WTC11 (cell line): Measurements from ENCODE around the gene CHST3. TPM values are rescaled to one million over a fixed set of nuclear protein-coding genes. Genes with fewer than 3 reads are reported as not detected.

Experiments
- ATAC-seq: fragments of 200-7000 bp; cut with Tn5 transposase; 2 replicates; pipeline ENCODE4 v1.10.0; 2021; ENCODE audit warnings: mild to moderate bottlenecking, moderate library complexity
- CTCF ChIA-PET: fragments of 300-600 bp; sonication (Branson Sonifier 250); formaldehyde crosslinking; loops from one replicate; lab custom pipeline; 2021; ENCODE audit warnings: antibody characterized with exemption; lab: Charles Lee
- POLR2A ChIA-PET: fragments of 350-600 bp; sonication (Branson Sonifier 250); formaldehyde crosslinking; loops from one replicate; lab custom pipeline; 2021; ENCODE audit warnings: antibody characterized with exemption; lab: Charles Lee
- DNase-seq: peaks from one replicate; pipeline ENCODE4 v3.0.0; 2021; ENCODE audit warnings: low spot score
- H3K27ac Mint-ChIP-seq: 2 replicates; pipeline ENCODE4 v1.8.0; 2021; ENCODE audit warnings: mixed read lengths
- H3K27me3 Mint-ChIP-seq: 2 replicates; pipeline ENCODE4 v1.8.0; 2021; ENCODE audit warnings: low read depth, mild to moderate bottlenecking, moderate library complexity, mixed read lengths
- H3K36me3 Mint-ChIP-seq: 2 replicates; pipeline ENCODE4 v1.8.0; 2021; ENCODE audit warnings: mixed read lengths
- H3K4me1 Mint-ChIP-seq: 2 replicates; pipeline ENCODE4 v1.8.0; 2022; ENCODE audit warnings: mixed read lengths
- H3K4me3 Mint-ChIP-seq: 2 replicates; pipeline ENCODE4 v1.8.0; 2021; ENCODE audit warnings: mild to moderate bottlenecking, moderate library complexity, mixed read lengths
- H3K9me3 Mint-ChIP-seq: 2 replicates; pipeline ENCODE4 v1.8.0; 2021; ENCODE audit warnings: mixed read lengths
- ATF3 ChIP-seq: sonication (generic); formaldehyde crosslinking; conservative IDR thresholded peaks from 2 replicates; pipeline ENCODE4 v1.8.1; 2022; ENCODE audit warnings: mild to moderate bottlenecking, missing genetic modification reagents
- ATF6 ChIP-seq: sonication (generic); formaldehyde crosslinking; IDR thresholded peaks from 2 replicates; pipeline ENCODE4 v1.8.1; 2023; ENCODE audit warnings: mild to moderate bottlenecking, missing genetic modification reagents
- CBFB ChIP-seq: sonication (generic); formaldehyde crosslinking; IDR thresholded peaks from 2 replicates; pipeline ENCODE4 v1.8.1; 2022; ENCODE audit warnings: mild to moderate bottlenecking, low read depth, missing genetic modification reagents
- E2F4 ChIP-seq: sonication (generic); formaldehyde crosslinking; IDR thresholded peaks from 2 replicates; pipeline ENCODE4 v1.8.1; 2022; ENCODE audit warnings: low read depth, mild to moderate bottlenecking, moderate library complexity, missing genetic modification reagents, borderline replicate concordance
- ESRRA ChIP-seq: sonication (generic); formaldehyde crosslinking; IDR thresholded peaks from 2 replicates; pipeline ENCODE4 v1.8.1; 2022; ENCODE audit warnings: mild to moderate bottlenecking, missing genetic modification reagents, borderline replicate concordance
- GABPB1 ChIP-seq: sonication (generic); formaldehyde crosslinking; IDR thresholded peaks from 2 replicates; pipeline ENCODE4 v1.8.1; 2023; ENCODE audit warnings: mild to moderate bottlenecking, missing genetic modification reagents
- GTF2I ChIP-seq: fragments of 250-450 bp; sonication (Bioruptor Pico); conservative IDR thresholded peaks from 2 replicates; pipeline ENCODE4 v1.4.0; 2021; ENCODE audit warnings: mild to moderate bottlenecking
- HMGXB4 ChIP-seq: sonication (generic); formaldehyde crosslinking; IDR thresholded peaks from 2 replicates; pipeline ENCODE4 v1.8.1; 2023; ENCODE audit warnings: mild to moderate bottlenecking, moderate library complexity, missing genetic modification reagents
- IRF1 ChIP-seq: sonication (generic); formaldehyde crosslinking; IDR thresholded peaks from 2 replicates; pipeline ENCODE4 v1.8.0; 2023; ENCODE audit warnings: missing genetic modification reagents
- MAX ChIP-seq: sonication (generic); formaldehyde crosslinking; IDR thresholded peaks from 2 replicates; pipeline ENCODE4 v1.8.0; 2022; ENCODE audit warnings: mild to moderate bottlenecking, missing genetic modification reagents
- MXD4 ChIP-seq: fragments of 250-450 bp; sonication (Bioruptor Pico); IDR thresholded peaks from 2 replicates; pipeline ENCODE4 v1.8.0; 2021; ENCODE audit warnings: mild to moderate bottlenecking, moderate library complexity, borderline replicate concordance
- NFATC4 ChIP-seq: fragments of 250-450 bp; sonication (Bioruptor Pico); IDR thresholded peaks from 2 replicates; pipeline ENCODE4 v1.9.0; 2021; ENCODE audit warnings: mild to moderate bottlenecking
- SP1 ChIP-seq: sonication (generic); formaldehyde crosslinking; conservative IDR thresholded peaks from 2 replicates; pipeline ENCODE4 v1.8.1; 2022; ENCODE audit warnings: missing genetic modification reagents
- ZBTB43 ChIP-seq: sonication (generic); formaldehyde crosslinking; IDR thresholded peaks from 2 replicates; pipeline ENCODE4 v1.8.1; 2023; ENCODE audit warnings: mild to moderate bottlenecking, missing genetic modification reagents
- ZNF425 ChIP-seq: fragments of 250-450 bp; sonication (Bioruptor Pico); conservative IDR thresholded peaks from 2 replicates; pipeline ENCODE4 v1.9.0; 2021; ENCODE audit warnings: mild to moderate bottlenecking
- ZSCAN18 ChIP-seq: fragments of 250-450 bp; sonication (Bioruptor Pico); IDR thresholded peaks from 2 replicates; pipeline ENCODE4 v2.1.2; 2022; ENCODE audit warnings: mild to moderate bottlenecking, moderate library complexity
- total RNA-seq: library from RNA; stranded (reverse); gene quantifications from 3 replicates; pipeline ENCODE4 v1.2.3, GENCODE V29; 2021
- TF ChIP-seq, protein P1 (sequence below): sonication (generic); formaldehyde crosslinking; conservative IDR thresholded peaks from 2 replicates; pipeline ENCODE4 v1.8.1; 2023; ENCODE audit warnings: mild to moderate bottlenecking, low read depth, missing genetic modification reagents, moderate library complexity

Gene CHST3
- total RNA-seq, 1 experiment from 2014 or later: 7.0 TPM

DNA sequence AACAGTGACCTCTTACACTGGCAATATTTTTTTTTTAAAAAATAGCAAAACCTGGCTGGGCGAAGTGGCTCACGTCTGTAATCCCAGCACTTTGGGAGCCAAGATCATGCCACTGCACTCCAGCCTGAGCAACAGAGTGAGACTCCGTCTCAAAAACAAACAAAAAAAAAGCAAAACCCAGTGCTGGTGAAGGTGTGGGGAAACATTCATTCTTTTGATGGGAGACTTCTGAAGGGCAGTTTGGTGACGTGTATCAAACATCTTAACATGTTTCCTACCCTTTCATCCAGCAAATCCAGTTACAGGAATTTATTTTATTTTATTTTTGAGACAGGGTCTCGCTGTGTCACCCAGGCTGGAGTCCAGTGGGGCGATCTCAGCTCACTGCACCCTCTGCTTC lies 58.0 kb downstream of the CHST3 start (continued):
- TF ChIP-seq MAX (CRISPR knock-in tag): no peak
- TF ChIP-seq SP1 (CRISPR knock-in tag): no peak
- TF ChIP-seq ESRRA (CRISPR knock-in tag): no peak
- TF ChIP-seq ZSCAN18: no peak
- TF ChIP-seq HMGXB4: no peak
- no peak for TF ChIP-seq CBFB
- no peak for TF ChIP-seq ZNF425 (CRISPR knock-in tag)
- no peak for TF ChIP-seq GTF2I
- no peak for TF ChIP-seq E2F4 (CRISPR knock-in tag)

GRCh38 chr10:72024596-72024995 lies 60.4 kb downstream of the CHST3 start:
- H3K4me1 Mint-ChIP-seq: peaks cover 2% of the 10 kb centered on the region; the same call in 1 of the 2 replicates
- no peak for DNase-seq
- H3K27ac Mint-ChIP-seq: no peak overlapping the region
- ChIA-PET CTCF (interaction anchor here (1.2 to 2.4 kb wide), 2 partner anchors 24 to 128 kb away, joined by 3 to 10 read pairs; no protein-coding TSS in a partner anchor), POLR2A (no interaction called here)
- H3K36me3 Mint-ChIP-seq: no peaks in the 10 kb centered on the region
- H3K9me3 Mint-ChIP-seq: no peaks in the 10 kb centered on the region
- ATAC-seq: no peak
- H3K27me3 Mint-ChIP-seq: no peaks in the 10 kb centered on the region
- no peak overlapping the region for H3K4me3 Mint-ChIP-seq
- no peak for TF ChIP-seq IRF1 (CRISPR knock-in tag)
- TF ChIP-seq ATF3: no peak
- TF ChIP-seq, protein P1, sequence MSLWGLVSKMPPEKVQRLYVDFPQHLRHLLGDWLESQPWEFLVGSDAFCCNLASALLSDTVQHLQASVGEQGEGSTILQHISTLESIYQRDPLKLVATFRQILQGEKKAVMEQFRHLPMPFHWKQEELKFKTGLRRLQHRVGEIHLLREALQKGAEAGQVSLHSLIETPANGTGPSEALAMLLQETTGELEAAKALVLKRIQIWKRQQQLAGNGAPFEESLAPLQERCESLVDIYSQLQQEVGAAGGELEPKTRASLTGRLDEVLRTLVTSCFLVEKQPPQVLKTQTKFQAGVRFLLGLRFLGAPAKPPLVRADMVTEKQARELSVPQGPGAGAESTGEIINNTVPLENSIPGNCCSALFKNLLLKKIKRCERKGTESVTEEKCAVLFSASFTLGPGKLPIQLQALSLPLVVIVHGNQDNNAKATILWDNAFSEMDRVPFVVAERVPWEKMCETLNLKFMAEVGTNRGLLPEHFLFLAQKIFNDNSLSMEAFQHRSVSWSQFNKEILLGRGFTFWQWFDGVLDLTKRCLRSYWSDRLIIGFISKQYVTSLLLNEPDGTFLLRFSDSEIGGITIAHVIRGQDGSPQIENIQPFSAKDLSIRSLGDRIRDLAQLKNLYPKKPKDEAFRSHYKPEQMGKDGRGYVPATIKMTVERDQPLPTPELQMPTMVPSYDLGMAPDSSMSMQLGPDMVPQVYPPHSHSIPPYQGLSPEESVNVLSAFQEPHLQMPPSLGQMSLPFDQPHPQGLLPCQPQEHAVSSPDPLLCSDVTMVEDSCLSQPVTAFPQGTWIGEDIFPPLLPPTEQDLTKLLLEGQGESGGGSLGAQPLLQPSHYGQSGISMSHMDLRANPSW (CRISPR knock-in tag): no peak
- no peak for TF ChIP-seq ATF6
- no peak for TF ChIP-seq GABPB1 (CRISPR knock-in tag)
- no peak for TF ChIP-seq ZSCAN18
- TF ChIP-seq NFATC4 (CRISPR knock-in tag): no peak
- TF ChIP-seq MXD4: no peak
- TF ChIP-seq CBFB: no peak
- no peak for TF ChIP-seq ZBTB43 (CRISPR knock-in tag)
